GM10266 (cell line): ENCODE measurements around the gene SLC41A3.

ENCODE experiments used
- DNase-seq: peaks from one replicate; pipeline ENCODE4 v3.0.0; 2012; ENCODE audit errors: extremely low spot score
- CTCF ChIP-seq: IDR thresholded peaks from 2 replicates; pipeline ENCODE4 v1.5.1; 2012; ENCODE audit warnings: mild to moderate bottlenecking, low read depth; ENCODE audit not compliant: control insufficient read depth, insufficient read depth; ENCODE audit errors: missing control alignments

SLC41A3 gene

GRCh38 chr3:126125781-126126251 is 41.9 kb upstream of the SLC41A3 start:
- TF ChIP-seq CTCF, result no peak

GRCh38 chr3:126125341-126125740 is 41.4 kb upstream of the SLC41A3 start:
- DNase-seq, result no peak
- TF ChIP-seq CTCF, result no peak

More at GRCh38 chr3:126125781-126126251, 41.9 kb upstream of the SLC41A3 start:
- no peak for DNase-seq

- TF ChIP-seq CTCF, result no peak
- no peak for DNase-seq
Measured at GRCh38 chr3:126124896-126125295, 41.0 kb upstream of the SLC41A3 start.

- no peak for TF ChIP-seq CTCF
- DNase-seq, result no peak
Measured at GRCh38 chr3:126124148-126124868, 40.4 kb upstream of the SLC41A3 start.

GRCh38 chr3:126121632-126122031 is 37.7 kb upstream of the SLC41A3 start:
- no peak for DNase-seq
- TF ChIP-seq CTCF, result no peak

GRCh38 chr3:126121074-126121473 is 37.1 kb upstream of the SLC41A3 start:
- TF ChIP-seq CTCF, result no peak
- DNase-seq, result no peak

GRCh38 chr3:126119976-126120375 is 36.1 kb upstream of the SLC41A3 start:
- DNase-seq, result no peak
- no peak for TF ChIP-seq CTCF
